H1 (cell line): ENCODE data around the gene PTPRF. TPM values are rescaled to one million over a fixed set of nuclear protein-coding genes. Genes with fewer than 3 reads are reported as not detected.

ENCODE experiments used
- CTCF ChIA-PET: fragments of 300-600 bp; sonication (Branson Sonifier 250); formaldehyde crosslinking; loops from one replicate; lab custom pipeline; 2021; ENCODE audit not compliant: partially characterized antibody; lab: Charles Lee
- POLR2A ChIA-PET: fragments of 300-600 bp; sonication (Branson Sonifier 250); formaldehyde crosslinking; loops from one replicate; lab custom pipeline; 2021; ENCODE audit warnings: inconsistent platforms; ENCODE audit not compliant: partially characterized antibody; lab: Charles Lee
- DNase-seq, 2 experiments: peaks; one replicate each; pipeline versions ENCODE4 v3.0.0 to v3.0.0-alpha.2; 2010 to 2022; ENCODE audit warnings: low spot score in 2 of 2, low read depth in 1 of 2, mixed read lengths in 1 of 2
- FAIRE-seq: peaks from 2 replicates; lab custom pipeline; 2011; peaks lifted over from hg19 to GRCh38; lab: Jason Lieb, UNC
- H2AFZ ChIP-seq: 2 replicates; pipeline ENCODE4 v1.8.1; 2012; ENCODE audit warnings: low read length, inconsistent platforms
- H2AK5ac ChIP-seq: 2 replicates; pipeline ENCODE4 v1.6.1; 2013; ENCODE audit warnings: low read depth, low read length
- H2BK120ac ChIP-seq: replicated peaks from 2 replicates; pipeline ENCODE3; 2013; ENCODE audit warnings: low read depth, low read length, inconsistent platforms
- H2BK12ac ChIP-seq: 2 replicates; pipeline ENCODE4 v1.6.1; 2013; ENCODE audit warnings: low read depth, low read length
- H2BK15ac ChIP-seq: 2 replicates; pipeline ENCODE4 v1.6.1; 2013; ENCODE audit warnings: low read length
- H2BK20ac ChIP-seq: 2 replicates; pipeline ENCODE4 v1.6.1; 2013; ENCODE audit warnings: low read length
- H2BK5ac ChIP-seq: 2 replicates; pipeline ENCODE4 v1.6.1; 2013; ENCODE audit warnings: low read depth, low read length
- H3K14ac ChIP-seq: 2 replicates; pipeline ENCODE4 v1.6.1; 2013; ENCODE audit warnings: inconsistent platforms; ENCODE audit not compliant: insufficient read length
- H3K18ac ChIP-seq: 2 replicates; pipeline ENCODE4 v1.6.1; 2013; ENCODE audit warnings: low read length; ENCODE audit errors: extremely low read depth
- H3K23ac ChIP-seq: 2 replicates; pipeline ENCODE4 v1.6.1; 2013; ENCODE audit warnings: inconsistent platforms; ENCODE audit not compliant: insufficient read length
- H3K23me2 ChIP-seq: 2 replicates; pipeline ENCODE4 v1.6.1; 2013; ENCODE audit warnings: low read depth, low read length
- H3K27ac ChIP-seq: 2 replicates; pipeline ENCODE4 v1.6.1; 2011; ENCODE audit warnings: low read depth, low read length, inconsistent platforms
- H3K27me3 ChIP-seq, 4 experiments: replicated peaks in 1 of 4; 1 replicate in 1 of 4; 2 replicates in 3 of 4; pipeline versions ENCODE4 v1.6.1 to v1.8.1; 2011 to 2013; ENCODE audit warnings: low read length in 3 of 4, mild to moderate bottlenecking in 3 of 4, inconsistent platforms in 2 of 4, mixed read lengths in 2 of 4, moderate library complexity in 1 of 4; ENCODE audit not compliant: control insufficient read depth in 3 of 4, insufficient read depth in 3 of 4; ENCODE audit errors: extremely low read depth in 1 of 4
- H3K36me3 ChIP-seq, 4 experiments: 2 replicates each; pipeline versions ENCODE4 v1.6.1 to v1.8.1; 2011 to 2013; ENCODE audit warnings: mild to moderate bottlenecking in 4 of 4, low read length in 3 of 4, moderate library complexity in 2 of 4, control low read depth in 1 of 4, inconsistent platforms in 1 of 4; ENCODE audit not compliant: insufficient read depth in 4 of 4, control insufficient read depth in 2 of 4
- H3K4ac ChIP-seq: replicated peaks from 2 replicates; pipeline ENCODE3; 2013; ENCODE audit warnings: low read length, low read depth, mixed read lengths, inconsistent platforms; ENCODE audit not compliant: insufficient read length
- H3K4me1 ChIP-seq, 4 experiments: replicated peaks in 1 of 4; 1 replicate in 1 of 4; 2 replicates in 3 of 4; pipeline versions ENCODE4 v1.6.1 to v1.8.1; 2011 to 2013; ENCODE audit warnings: low read length in 3 of 4, inconsistent platforms in 2 of 4, mixed read lengths in 1 of 4; ENCODE audit not compliant: insufficient read depth in 4 of 4, control insufficient read depth in 3 of 4
- H3K4me2 ChIP-seq, 2 experiments: 2 replicates each; pipeline versions ENCODE4 v1.6.1 to v1.8.1; 2011 to 2013; ENCODE audit warnings: low read depth in 2 of 2, low read length in 2 of 2, control low read depth in 1 of 2, inconsistent platforms in 1 of 2, mild to moderate bottlenecking in 1 of 2; ENCODE audit not compliant: insufficient read depth in 1 of 2
- H3K4me3 ChIP-seq, 4 experiments: fragments of 200-600, 300-600 bp in 1 of 4; sonication (generic), shearing (Covaris generic), sonication (Bioruptor Twin) in 1 of 4; 2 replicates each; pipeline versions ENCODE4 v1.5.1 to v1.8.1; 2011 to 2016; ENCODE audit warnings: low read length in 4 of 4, low read depth in 3 of 4, control low read depth in 2 of 4, inconsistent platforms in 2 of 4, mild to moderate bottlenecking in 2 of 4, mixed read lengths in 1 of 4, moderate library complexity in 1 of 4; ENCODE audit not compliant: insufficient read depth in 2 of 4; ENCODE audit errors: extremely low read depth in 1 of 4
- H3K56ac ChIP-seq: replicated peaks from 2 replicates; pipeline ENCODE3; 2013; ENCODE audit warnings: low read depth, mild to moderate bottlenecking, mixed read lengths, low read length, inconsistent platforms; ENCODE audit not compliant: insufficient read length
- H3K79me1 ChIP-seq: 2 replicates; pipeline ENCODE4 v1.6.1; 2013; ENCODE audit warnings: low read depth, low read length, control low read depth
- H3K79me2 ChIP-seq, 2 experiments: 2 replicates each; pipeline versions ENCODE4 v1.6.1 to v1.8.1; 2012 to 2013; ENCODE audit warnings: low read length in 2 of 2, mild to moderate bottlenecking in 2 of 2, inconsistent platforms in 1 of 2; ENCODE audit not compliant: insufficient read depth in 2 of 2, control insufficient read depth in 1 of 2
- H3K9ac ChIP-seq, 4 experiments: replicated peaks in 1 of 4; 1 replicate in 1 of 4; 2 replicates in 3 of 4; pipeline versions ENCODE4 v1.6.1 to v1.8.1; 2011 to 2013; ENCODE audit warnings: low read depth in 3 of 4, low read length in 3 of 4, control low read depth in 2 of 4, mild to moderate bottlenecking in 2 of 4, moderate library complexity in 2 of 4, inconsistent platforms in 1 of 4; ENCODE audit errors: extremely low read depth in 1 of 4
- H3K9me3 ChIP-seq, 2 experiments: 2 replicates each; pipeline versions ENCODE4 v1.6.1 to v1.8.1; 2012 to 2013; ENCODE audit warnings: mild to moderate bottlenecking in 2 of 2, moderate library complexity in 2 of 2, control low read depth in 1 of 2, inconsistent platforms in 1 of 2, low read depth in 1 of 2, low read length in 1 of 2, mixed read lengths in 1 of 2; ENCODE audit not compliant: insufficient read depth in 2 of 2
- H4K20me1 ChIP-seq, 2 experiments: replicated peaks in 1 of 2; 2 replicates each; pipeline versions ENCODE3 to v1.8.1; 2011 to 2013; ENCODE audit warnings: inconsistent platforms in 2 of 2, low read length in 2 of 2, mild to moderate bottlenecking in 1 of 2; ENCODE audit not compliant: insufficient read depth in 2 of 2, control insufficient read depth in 1 of 2
- H4K5ac ChIP-seq: 2 replicates; pipeline ENCODE4 v1.6.1; 2013; ENCODE audit warnings: low read length, low read depth, mixed read lengths, inconsistent platforms; ENCODE audit not compliant: insufficient read length
- H4K8ac ChIP-seq: 2 replicates; pipeline ENCODE4 v1.8.0; 2013; ENCODE audit warnings: mild to moderate bottlenecking, moderate library complexity, low read length, inconsistent platforms; ENCODE audit not compliant: insufficient read depth; ENCODE audit errors: extremely low read depth
- H4K91ac ChIP-seq: replicated peaks from 2 replicates; pipeline ENCODE3; 2013; ENCODE audit warnings: low read length, mixed read lengths, inconsistent platforms; ENCODE audit not compliant: insufficient read length
- CEBPB ChIP-seq: IDR thresholded peaks from 2 replicates; pipeline ENCODE4 v1.6.1; 2012; ENCODE audit warnings: low read depth, low read length
- CHD2 ChIP-seq: IDR thresholded peaks from 2 replicates; pipeline ENCODE4 v1.6.1; 2012; ENCODE audit warnings: low read length, improper control_type of control experiment
- CREB1 ChIP-seq: IDR thresholded peaks from 2 replicates; pipeline ENCODE4 v1.6.1; 2012; ENCODE audit warnings: inconsistent platforms
- HDAC2 ChIP-seq, 2 experiments: fragments of 300-600 bp in 1 of 2; sonication (generic) in 1 of 2; IDR thresholded peaks; 2 replicates each; pipeline ENCODE4 v1.6.1; 2011 to 2012; ENCODE audit warnings: low read depth in 2 of 2, low read length in 2 of 2, mild to moderate bottlenecking in 2 of 2, moderate library complexity in 2 of 2, borderline replicate concordance in 1 of 2, inconsistent platforms in 1 of 2
- HDAC6 ChIP-seq: IDR thresholded peaks from one replicate; pipeline ENCODE4 v1.7.1; 2012; ENCODE audit warnings: low read depth, mild to moderate bottlenecking, inconsistent platforms, low read length, moderate library complexity
- JUND ChIP-seq: IDR thresholded peaks from 2 replicates; pipeline ENCODE4 v1.6.1; 2011; ENCODE audit warnings: mild to moderate bottlenecking, improper control_type of control experiment, low read length
- KDM1A ChIP-seq: fragments of 200-600, 300-600 bp; sonication (generic); IDR thresholded peaks from 2 replicates; pipeline ENCODE4 v1.7.1; 2016; ENCODE audit warnings: mild to moderate bottlenecking, low read length, borderline replicate concordance
- NRF1 ChIP-seq: IDR thresholded peaks from 2 replicates; pipeline ENCODE4 v1.6.1; 2011; ENCODE audit warnings: mild to moderate bottlenecking, low read depth, low read length, improper control_type of control experiment
- PHF8 ChIP-seq: fragments of 200-600 bp; sonication (generic); conservative IDR thresholded peaks from 2 replicates; pipeline ENCODE4 v1.7.1; 2012; ENCODE audit warnings: low read depth, mild to moderate bottlenecking, inconsistent platforms, low read length, moderate library complexity
- POLR2AphosphoS5 ChIP-seq: IDR thresholded peaks from 2 replicates; pipeline ENCODE4 v1.6.1; 2011; ENCODE audit warnings: low read depth, low read length
- POU5F1 ChIP-seq: IDR thresholded peaks from 2 replicates; pipeline ENCODE4 v1.6.1; 2011; ENCODE audit warnings: low read depth, mild to moderate bottlenecking, low read length, moderate library complexity
- ZNF274 ChIP-seq: IDR thresholded peaks from 2 replicates; pipeline ENCODE4 v1.7.0; 2012; ENCODE audit warnings: low read length, borderline replicate concordance; ENCODE audit errors: extremely low read depth
- WGBS, 2 experiments: shearing (Covaris generic) in 1 of 2; methylation state at CpG; one replicate each; pipeline versions ENCODE4 v1.1.6 to v1.1.7; 2013 to 2015; ENCODE audit warnings: low lambda C conversion rate in 2 of 2, mixed read lengths in 2 of 2, inconsistent platforms in 1 of 2, low coverage in 1 of 2, missing lambda C conversion rate in 1 of 2; ENCODE audit not compliant: insufficient replicate concordance in 2 of 2, insufficient coverage in 1 of 2, insufficient read length in 1 of 2; ENCODE audit errors: extremely low coverage in 1 of 2, missing lambda C conversion rate in 1 of 2; 5-methylcytosine and 5-hydroxymethylcytosine counted together
- polyA plus RNA-seq, 7 experiments: library from polyadenylated mRNA; depleted of rRNA in 3 of 7; stranded (reverse) in 5 of 7; unstranded in 2 of 7; fragments of >200 nt in 5 of 7; fragments of 200-250 nt in 2 of 7; gene quantifications; 1 replicate in 5 of 7; 2 replicates in 1 of 7; 4 replicates in 1 of 7; pipeline versions ENCODE4 v1.2.1 to v1.2.3, GENCODE V29; 2011 to 2013; ENCODE audit warnings: missing spikeins in 2 of 7, mixed read lengths in 2 of 7
- total RNA-seq: library from RNA; stranded (reverse); fragmentation: NEBNext Ultra II Directional; extraction: Animal tissue kit (Norgen Biotek cat#: 25700); gene quantifications from 2 replicates; pipeline ENCODE4 v1.2.1, GENCODE V29; 2021
- TF ChIP-seq, protein P1 (sequence below): IDR thresholded peaks from 2 replicates; pipeline ENCODE4 v1.6.1; 2011; ENCODE audit warnings: low read depth, mild to moderate bottlenecking, low read length; ENCODE audit not compliant: insufficient read depth

PTPRF gene
- total and polyA plus RNA-seq, 2 of the 8 experiments (the other 6 are each of a cell fraction or from before 2014, with no cell fraction given): 136 to 231 TPM

- Histone ChIP-seq H2BK5ac (no peak overlapping the region), H3K79me1 (peaks cover 69% of the 10 kb centered on the region), H4K8ac (no peak overlapping the region), H3K23me2 (peaks cover 2% of the 10 kb centered on the region; the same call in 1 of the 2 replicates), H3K56ac (no peak overlapping the region), H3K14ac (no peak overlapping the region), H2BK15ac (no peak overlapping the region), H2BK20ac (no peak overlapping the region), H3K4me1 (peaks cover 5 to 14% (median 12%) of the 10 kb centered on the region in 4 experiments), H3K27me3 (peaks cover 0 to 3% (median 0%) of the 10 kb centered on the region in 4 experiments; a peak in 2 of 7 replicates), H4K20me1 (peaks cover 44 to 73% of the 10 kb centered on the region in 2 experiments), H3K4me3 (no peak overlapping the region), H4K91ac (no peak overlapping the region), H2BK12ac (no peak overlapping the region), H3K27ac (no peak overlapping the region), H3K79me2 (peaks cover 30 to 93% of the 10 kb centered on the region in 2 experiments), H3K36me3 (peaks cover 0 to 8% (median 7%) of the 10 kb centered on the region in 4 experiments; a peak in 6 of 8 replicates), H3K18ac (no peak overlapping the region), H2AFZ (no peak overlapping the region), H2BK120ac (no peak overlapping the region), H3K4me2 (no peak overlapping the region; a peak in 1 of 4 replicates), H3K23ac (no peak overlapping the region), H2AK5ac (no peak overlapping the region), H3K9me3 (no peaks in the 10 kb centered on the region), H3K9ac (no peak overlapping the region), H4K5ac (no peak overlapping the region), H3K4ac (no peak overlapping the region)
- TF ChIP-seq KDM1A (no peak), ZNF274 (no peak), CREB1 (no peak), CHD2 (no peak), HDAC2 (IDR thresholded peaks at IDR 0.05; ENCODE audit: borderline replicate concordance in 1 of 2, low read depth in 2 of 2, low read length in 2 of 2) (no peak), JUND (no peak), POLR2AphosphoS5 (no peak), POU5F1 (no peak), NRF1 (no peak), PHF8 (no peak), CEBPB (no peak), HDAC6 (no peak)
- TF ChIP-seq, protein P1, sequence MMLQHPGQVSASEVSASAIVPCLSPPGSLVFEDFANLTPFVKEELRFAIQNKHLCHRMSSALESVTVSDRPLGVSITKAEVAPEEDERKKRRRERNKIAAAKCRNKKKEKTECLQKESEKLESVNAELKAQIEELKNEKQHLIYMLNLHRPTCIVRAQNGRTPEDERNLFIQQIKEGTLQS: no peak
- FAIRE-seq (no peak), DNase-seq (no peak)
- ChIA-PET POLR2A (interaction anchor here (0.7 to 15.4 kb wide), 3 partner anchors 10 to 112 kb away, joined by 3 to 270 read pairs (median 4); partner anchors contain the start of gene KDM4A), CTCF (interaction anchor here (1.3 to 10.8 kb wide), 4 partner anchors 11 to 33 kb away, joined by 3 to 169 read pairs (median 4); no protein-coding TSS in a partner anchor)
- 94% methylated on average over 3 of the region's 3 CpGs; no CpG with 5 or more reads in 1 of the 2 experiments for WGBS, 2 experiments
Measured at GRCh38 chr1:43538143-43538487, 7.4 kb downstream of the PTPRF start.
